GM04503 (cell line): ENCODE measurements around the gene LYPD3.
A peak's percentile ranks its signal among the peaks of the same experiment; 100 is the strongest.
"Not testable (repeated sequence)": the region's sequence is repeated elsewhere in the genome, so short reads cannot be mapped to it uniquely, and the experiment has no call there.

Experiments
- DNase-seq: peaks from one replicate; pipeline ENCODE4 v3.0.0-alpha.2; 2012; ENCODE audit warnings: low read depth

The LYPD3 gene

DNA sequence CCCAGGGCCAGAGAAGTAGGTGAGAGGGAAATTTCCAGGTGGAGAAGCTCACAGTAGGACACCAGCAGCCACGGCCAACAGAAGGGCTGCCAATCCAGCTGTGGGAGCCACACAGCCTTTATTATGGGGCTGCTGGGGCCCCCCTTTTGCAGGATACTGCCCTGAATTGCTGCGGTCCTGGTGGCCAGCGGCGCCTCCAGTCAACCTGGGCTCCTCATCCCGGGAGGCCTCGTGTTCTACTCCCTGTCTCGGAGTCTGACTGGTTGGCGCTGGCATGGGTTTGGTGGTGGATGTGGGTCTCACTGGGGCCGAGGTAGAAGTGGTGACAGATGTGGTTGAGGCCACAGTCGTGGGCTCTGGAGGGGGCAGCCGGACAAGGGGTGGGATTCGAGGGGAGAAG is 4.1 kb downstream of the LYPD3 start:
- DNase-seq = no peak

GRCh38 chr19:43460362-43461016 is 4.9 kb downstream of the LYPD3 start:
- DNase-seq = no peak

GRCh38 chr19:43457809-43458208 is 7.6 kb downstream of the LYPD3 start:
- DNase-seq = no peak

GRCh38 chr19:43455321-43456113 is 9.9 kb downstream of the LYPD3 start:
- DNase-seq = no peak

GRCh38 chr19:43454031-43454430 is 11.4 kb downstream of the LYPD3 start:
- no peak for DNase-seq

- DNase-seq = no peak
Observed at GRCh38 chr19:43452582-43452981, 12.8 kb downstream of the LYPD3 start.

DNA sequence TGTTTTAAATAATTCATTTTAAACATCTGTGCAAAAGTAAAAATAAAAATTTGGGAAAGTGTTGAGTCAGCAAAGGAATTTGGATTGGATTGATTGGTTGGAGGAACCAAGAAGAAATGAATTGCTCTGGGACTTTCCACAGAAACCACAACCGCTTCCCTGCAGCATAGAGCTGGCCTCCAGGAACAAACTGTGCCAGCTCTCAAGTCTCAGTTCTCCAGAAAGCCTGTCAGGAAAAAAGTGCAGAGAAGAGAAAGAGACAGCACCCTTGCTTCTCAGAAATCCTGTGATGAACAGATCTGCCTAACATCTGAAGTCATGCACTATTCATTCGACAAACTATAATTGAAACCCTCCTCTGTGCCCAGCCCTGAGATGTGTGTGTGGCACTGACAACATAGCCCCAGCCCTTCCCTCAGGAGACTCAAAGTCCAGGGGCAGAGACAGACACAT is 14.8 kb downstream of the LYPD3 start:
- no peak for DNase-seq

DNA sequence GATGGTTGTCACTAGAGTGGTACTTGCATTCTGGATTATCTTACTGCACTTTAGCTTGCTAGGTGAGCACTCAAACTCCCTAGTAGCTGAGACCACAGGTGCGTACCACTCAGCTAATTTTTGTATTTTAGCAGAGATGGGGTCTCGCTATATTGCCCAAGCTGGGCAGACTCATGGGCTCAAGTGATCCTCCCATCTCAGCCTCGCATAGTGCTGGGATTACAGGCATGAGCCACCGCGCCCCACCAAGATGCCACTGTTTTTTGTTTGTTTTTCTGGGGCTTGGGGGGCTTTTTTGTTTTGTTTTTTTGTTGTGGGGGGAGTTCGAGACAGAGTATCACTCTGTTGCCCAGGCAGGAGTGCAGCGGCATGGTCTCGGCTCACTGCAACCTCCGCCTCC is 17.8 kb downstream of the LYPD3 start:
- no peak for DNase-seq

DNA sequence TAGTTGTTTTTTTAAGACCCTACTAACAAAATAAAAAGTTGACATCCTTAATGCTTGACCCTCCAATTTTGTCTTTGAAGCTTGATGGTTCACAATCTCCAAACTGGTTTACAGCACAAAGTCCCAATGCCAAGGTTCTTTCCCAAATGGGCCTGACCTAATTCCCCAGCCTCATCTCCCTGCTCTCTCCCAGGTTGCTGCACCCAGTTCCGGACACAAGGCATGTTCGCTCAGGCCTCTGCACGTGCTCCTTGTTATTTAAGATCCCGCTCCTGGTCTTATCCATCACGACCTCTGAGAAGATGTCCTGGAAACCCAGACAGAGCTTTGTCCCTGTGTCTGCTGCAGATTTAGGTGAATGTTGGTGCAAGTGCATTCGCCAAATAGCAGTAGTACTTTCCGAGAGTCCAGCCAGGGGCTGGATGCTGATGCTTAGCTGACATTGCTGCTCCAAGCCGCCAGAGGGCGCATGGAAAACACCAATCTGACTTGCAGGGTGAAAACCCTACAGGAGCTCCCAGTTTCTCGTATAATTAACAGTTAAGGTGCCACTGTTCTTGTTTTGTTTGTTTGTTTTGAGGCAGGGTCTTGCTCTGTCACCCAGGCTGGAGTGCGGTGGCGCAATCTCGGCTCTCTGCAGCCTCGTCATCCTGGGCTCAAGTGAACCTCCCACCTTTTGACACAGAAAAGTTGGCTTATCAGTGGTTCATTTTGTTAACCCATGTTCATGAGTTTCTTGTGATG is 18.5 kb downstream of the LYPD3 start:
- no peak for DNase-seq

DNA sequence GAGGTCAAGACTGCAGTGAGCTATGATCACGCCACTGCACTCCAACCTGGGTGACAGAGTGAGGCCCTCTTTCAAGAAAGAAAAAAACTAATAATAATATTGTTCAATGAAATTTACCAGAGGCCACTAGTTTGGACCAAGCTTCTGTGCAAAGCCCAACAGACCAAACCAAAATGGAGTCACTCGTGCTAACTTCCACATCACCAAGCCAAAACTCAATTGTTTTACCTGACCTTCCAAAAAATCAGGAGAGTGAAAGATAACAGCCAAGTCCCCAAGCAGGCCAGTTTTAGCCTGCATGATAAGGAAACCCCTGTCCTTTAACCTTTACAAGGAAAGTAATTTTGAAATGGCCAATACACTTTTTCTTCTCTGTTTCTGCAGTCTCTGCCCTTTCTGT is 20.0 kb downstream of the LYPD3 start:
- DNase-seq = no peak

DNA sequence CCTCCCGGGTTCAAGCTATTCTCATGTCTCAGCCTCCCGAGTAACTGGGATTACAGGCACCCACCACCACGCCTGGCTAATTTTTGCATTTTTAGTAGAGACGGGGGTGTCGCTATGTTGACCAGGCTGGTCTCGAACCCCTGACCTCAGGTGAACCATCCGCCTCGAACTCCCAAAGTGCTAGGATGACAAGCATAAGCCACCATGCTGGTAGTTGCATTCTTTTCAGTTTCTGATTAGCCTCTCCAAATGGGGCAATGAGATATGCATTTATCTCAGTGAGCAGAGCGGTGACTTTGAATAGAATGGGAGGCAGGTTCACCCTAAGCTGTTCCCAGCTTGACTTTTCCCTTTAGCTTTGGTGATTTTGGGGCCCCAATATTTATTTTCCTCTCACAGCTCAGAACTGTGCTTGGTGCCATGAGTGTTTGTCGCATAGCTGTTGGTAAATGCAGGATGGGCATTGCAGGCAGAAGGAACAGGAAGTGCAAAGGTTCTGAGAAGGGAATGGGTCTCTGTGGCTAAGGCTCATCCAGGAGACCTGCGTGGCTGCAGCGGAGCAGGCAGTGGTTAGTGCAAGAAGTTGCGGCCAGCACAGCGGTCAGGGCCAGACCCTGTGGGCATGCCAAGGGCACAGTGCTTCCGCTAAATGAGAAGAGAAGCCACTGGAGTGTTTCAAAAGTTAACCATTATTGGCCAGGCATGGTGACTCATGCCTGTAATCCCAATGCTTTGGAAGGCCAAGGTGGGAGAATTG is 20.7 kb downstream of the LYPD3 start:
- no peak for DNase-seq

DNA sequence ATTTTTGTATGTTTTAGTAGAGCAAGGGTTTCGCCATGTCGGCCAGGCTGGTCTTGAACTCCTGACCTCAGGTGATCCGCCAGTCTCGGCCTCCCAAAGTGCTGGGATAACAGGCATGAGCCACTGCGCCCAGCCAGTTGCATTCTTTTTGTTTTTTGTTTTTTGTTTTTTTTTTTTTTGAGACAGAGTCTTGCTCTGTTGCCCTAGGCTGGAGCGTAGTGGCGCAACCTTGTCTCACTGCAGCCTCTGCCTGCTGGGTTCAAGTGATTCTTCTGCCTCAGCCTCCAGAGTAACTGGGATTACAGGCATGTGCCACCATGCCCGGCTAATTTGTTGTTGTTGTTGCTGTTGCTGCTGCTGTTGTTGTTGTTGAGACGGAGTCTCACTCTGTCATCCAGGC is 21.3 kb downstream of the LYPD3 start:
- not testable (repeated sequence) for DNase-seq

GRCh38 chr19:43441716-43442115 is 23.7 kb downstream of the LYPD3 start:
- no peak for DNase-seq

GRCh38 chr19:43439709-43440063 is 25.7 kb downstream of the LYPD3 start:
- DNase-seq = no peak

DNA sequence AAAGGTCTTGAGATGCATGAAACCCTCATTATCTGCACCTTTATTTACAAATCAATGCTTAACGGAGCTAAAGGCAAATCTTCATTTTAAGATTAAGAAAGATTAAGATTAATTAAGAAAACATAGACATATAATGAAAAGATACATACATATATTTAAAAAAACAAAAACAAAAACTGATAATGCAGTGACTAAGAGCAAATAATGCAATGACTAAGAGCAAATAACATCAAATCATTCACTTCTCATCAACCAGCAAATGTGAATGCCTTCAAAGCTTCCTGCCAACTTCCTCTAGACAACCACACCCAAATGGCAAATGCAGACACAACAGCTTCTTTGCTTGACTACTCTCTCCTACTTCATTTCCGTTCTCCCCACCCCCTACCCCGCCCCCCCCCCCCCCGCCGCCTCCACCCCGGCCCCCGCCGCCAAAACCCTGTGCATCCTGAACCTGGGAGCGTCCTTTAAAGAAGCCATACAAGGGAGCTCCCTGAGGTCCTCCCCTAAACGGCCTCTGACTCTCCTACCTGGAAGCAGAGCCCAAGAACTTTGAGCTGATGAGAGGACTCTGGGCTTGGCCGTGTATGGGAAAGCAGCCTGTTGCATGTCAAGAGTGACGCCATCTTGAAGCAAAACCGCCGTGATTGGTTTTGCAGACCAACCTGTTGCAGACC is 26.2 kb downstream of the LYPD3 start:
- DNase-seq = peak; percentile 56

DNA sequence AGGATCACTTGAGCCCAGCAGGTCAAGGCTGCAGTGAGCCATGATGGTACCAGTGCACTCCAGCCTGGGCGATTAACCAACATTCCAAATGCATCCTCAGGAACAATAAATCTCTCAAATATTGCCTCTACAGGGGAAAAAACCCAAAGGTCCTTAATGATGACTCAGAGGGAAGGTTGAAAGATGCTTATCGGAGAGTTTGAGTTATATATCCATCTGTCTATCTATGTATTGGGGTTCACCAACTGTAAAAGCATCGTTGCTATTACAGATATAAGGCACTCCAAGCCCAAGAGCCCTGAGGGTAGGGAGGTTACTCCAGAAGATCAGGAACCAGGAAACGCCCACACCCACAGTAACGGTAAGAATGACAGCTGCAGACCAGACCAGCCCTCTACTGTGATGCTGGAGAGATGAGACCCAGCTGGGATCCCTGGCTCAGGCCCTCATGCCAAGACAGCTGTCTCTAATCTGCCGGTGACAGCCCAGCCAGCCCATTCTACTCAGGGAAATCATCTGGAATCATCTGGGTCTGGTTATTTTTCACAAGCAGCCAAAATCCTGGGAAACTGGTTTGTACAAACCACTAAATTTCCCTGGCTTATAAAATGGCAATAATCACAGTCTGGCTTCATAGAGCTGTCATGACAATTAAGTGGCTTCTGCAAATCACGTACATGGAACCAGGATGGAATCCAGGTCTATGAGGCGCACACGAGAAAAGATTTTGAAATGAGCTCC is 26.9 kb downstream of the LYPD3 start:
- DNase-seq = peak; percentile 90

DNA sequence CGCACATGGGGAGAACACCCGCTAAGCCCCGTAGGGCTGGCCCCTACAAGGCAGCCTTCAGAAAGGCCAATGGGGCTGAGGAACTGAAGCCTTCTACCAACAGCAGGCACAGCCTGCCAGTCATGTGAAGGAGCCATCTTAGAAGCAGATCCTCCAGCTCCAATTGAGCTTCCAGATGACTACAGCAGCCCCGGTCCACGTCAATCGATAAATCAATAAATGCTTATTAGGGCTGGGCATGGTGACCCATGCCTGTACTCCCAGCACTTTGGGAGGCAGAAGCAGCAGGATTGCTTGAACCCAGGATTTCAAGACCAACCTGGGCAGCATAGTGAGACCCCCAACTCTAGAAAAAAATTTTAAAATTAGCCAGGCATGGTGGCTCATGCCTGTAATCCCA is 27.7 kb downstream of the LYPD3 start:
- no peak for DNase-seq

DNA sequence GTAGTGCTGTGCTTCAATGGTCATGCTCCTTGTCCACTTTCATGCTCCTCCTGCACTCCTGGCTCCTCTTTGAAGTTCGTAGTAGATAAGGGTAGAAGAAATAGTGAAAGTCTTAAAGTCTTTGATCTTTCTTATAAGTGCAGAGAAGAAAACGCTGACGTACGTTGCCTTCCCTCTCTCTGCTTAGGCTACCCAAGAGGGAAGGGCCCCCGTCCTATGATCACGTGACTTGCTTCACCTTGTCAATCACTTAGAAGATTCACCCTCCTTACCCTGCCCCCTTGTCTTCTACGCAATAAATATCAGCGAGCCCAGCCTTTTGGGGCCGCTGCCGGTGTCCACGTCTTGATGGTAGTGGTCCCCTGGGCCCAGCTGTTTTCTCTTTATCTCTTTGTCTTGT is 28.1 kb downstream of the LYPD3 start:
- not testable (repeated sequence) for DNase-seq

GRCh38 chr19:43435775-43436174 is 29.6 kb downstream of the LYPD3 start:
- no peak for DNase-seq

- DNase-seq = no peak
Observed at GRCh38 chr19:43433689-43434088, 31.7 kb downstream of the LYPD3 start.

DNA sequence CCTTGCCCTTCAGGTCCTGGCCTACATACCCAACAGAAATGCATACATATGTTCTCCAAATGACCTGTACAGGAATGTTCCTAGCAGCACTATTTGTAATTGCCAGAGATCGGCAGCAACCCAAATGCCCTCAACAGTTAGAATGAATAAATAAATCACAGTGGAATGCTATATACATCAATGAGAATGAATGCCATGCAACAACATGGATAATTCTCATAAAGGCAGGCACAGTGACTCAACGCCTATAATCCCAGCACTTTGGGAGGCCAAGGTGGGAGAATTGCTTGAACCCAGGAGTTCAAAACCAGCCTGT is 32.1 kb downstream of the LYPD3 start:
- no peak for DNase-seq
